Left ventricle myocardium inferior (tissue), 1 donor: ENCODE data around the gene LRRC1. TPM values are rescaled to one million over a fixed set of nuclear protein-coding genes. Genes with fewer than 3 reads are reported as not detected.
A peak's percentile ranks its signal among the peaks of the same experiment; 100 is the strongest.

ENCODE experiments used
- DNase-seq: peaks from one replicate; pipeline ENCODE4 v3.0.0-alpha.2; 2020
- H3K27ac ChIP-seq: fragments of 200-600 bp; replicated peaks from 2 replicates; pipeline ENCODE4 v1.8.0; 2021
- H3K27me3 ChIP-seq: fragments of 200-600 bp; 2 replicates; pipeline ENCODE4 v1.8.0; 2021; ENCODE audit warnings: low read depth
- H3K36me3 ChIP-seq: fragments of 200-600 bp; 2 replicates; pipeline ENCODE4 v1.8.0; 2021
- H3K4me1 ChIP-seq: fragments of 200-600 bp; 2 replicates; pipeline ENCODE4 v1.8.0; 2021
- H3K4me3 ChIP-seq: fragments of 200-600 bp; 2 replicates; pipeline ENCODE4 v1.8.0; 2021; ENCODE audit warnings: mild to moderate bottlenecking, moderate library complexity
- H3K9me3 ChIP-seq: fragments of 200-600 bp; replicated peaks from 2 replicates; pipeline ENCODE4 v1.8.0; 2021
- intact Hi-C: fragments of 100-400 bp; cut with micrococcal nuclease; formaldehyde crosslinking; loops from one replicate; pipeline ENCODE4 v1.11.0; 2022
- total RNA-seq: library from RNA; stranded (reverse); fragmentation: NEBNext Ultra II Directional; extraction: Animal tissue kit (Norgen Biotek cat#: 25700); gene quantifications from one replicate; pipeline ENCODE4 v1.2.1, GENCODE V29; 2021
- TF ChIP-seq, protein P1 (sequence below): fragments of 200-600 bp; IDR thresholded peaks from 2 replicates; pipeline ENCODE4 v1.8.0; 2021; ENCODE audit warnings: antibody characterized with exemption, mild to moderate bottlenecking, borderline replicate concordance
- donor health status: DM: no; HTN: yes; CAD: no; lungs with severe emphysema.

Gene LRRC1
- total RNA-seq, 1 donor from 2014 or later = 2.7 TPM

DNA sequence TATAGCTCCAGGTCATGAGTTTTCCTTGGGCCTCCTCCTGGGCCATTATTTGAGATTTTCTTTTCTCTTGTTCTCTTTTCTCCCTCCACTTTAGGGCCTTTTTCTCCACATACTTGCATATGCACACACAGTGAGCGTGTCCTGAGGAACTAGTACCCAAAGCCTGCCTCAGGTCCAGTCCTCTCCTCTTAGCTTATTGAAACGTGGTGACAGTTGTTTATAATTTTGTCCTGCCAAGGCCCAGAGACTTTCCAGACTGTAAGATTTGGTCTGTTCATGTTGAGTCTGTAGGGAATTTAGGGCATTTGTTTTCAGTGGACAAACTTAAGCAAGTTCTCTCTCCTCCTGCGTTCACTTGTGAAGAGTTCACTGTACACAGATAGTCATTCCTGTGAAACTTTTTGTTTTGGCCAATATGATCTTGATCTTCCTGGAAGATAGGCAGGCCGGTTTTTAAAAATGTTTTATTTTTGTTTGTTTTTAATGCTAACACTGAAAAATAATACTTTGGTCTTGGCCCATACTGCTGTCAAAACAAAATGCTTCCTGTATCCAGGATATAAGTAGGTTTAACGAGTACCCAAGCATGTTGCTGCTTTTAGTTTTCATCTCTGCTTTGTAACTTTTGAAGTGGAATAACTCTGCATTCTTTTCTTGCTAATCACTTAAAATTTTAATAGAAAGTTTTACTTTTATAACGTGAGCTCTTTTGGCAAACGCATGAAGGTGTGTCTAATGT lies 20.7 kb downstream of the LRRC1 start:
- TF ChIP-seq, protein P1, sequence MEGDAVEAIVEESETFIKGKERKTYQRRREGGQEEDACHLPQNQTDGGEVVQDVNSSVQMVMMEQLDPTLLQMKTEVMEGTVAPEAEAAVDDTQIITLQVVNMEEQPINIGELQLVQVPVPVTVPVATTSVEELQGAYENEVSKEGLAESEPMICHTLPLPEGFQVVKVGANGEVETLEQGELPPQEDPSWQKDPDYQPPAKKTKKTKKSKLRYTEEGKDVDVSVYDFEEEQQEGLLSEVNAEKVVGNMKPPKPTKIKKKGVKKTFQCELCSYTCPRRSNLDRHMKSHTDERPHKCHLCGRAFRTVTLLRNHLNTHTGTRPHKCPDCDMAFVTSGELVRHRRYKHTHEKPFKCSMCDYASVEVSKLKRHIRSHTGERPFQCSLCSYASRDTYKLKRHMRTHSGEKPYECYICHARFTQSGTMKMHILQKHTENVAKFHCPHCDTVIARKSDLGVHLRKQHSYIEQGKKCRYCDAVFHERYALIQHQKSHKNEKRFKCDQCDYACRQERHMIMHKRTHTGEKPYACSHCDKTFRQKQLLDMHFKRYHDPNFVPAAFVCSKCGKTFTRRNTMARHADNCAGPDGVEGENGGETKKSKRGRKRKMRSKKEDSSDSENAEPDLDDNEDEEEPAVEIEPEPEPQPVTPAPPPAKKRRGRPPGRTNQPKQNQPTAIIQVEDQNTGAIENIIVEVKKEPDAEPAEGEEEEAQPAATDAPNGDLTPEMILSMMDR = no peak
- Histone ChIP-seq H3K9me3 (no peaks in the 10 kb centered on the region), H3K27ac (peak overlapping the region; percentile 18), H3K36me3 (no peaks in the 10 kb centered on the region), H3K4me1 (peaks cover 32% of the 10 kb centered on the region), H3K4me3 (no peak overlapping the region), H3K27me3 (no peaks in the 10 kb centered on the region)
- DNase-seq = no peak
- intact Hi-C loops = no loop called here

DNA sequence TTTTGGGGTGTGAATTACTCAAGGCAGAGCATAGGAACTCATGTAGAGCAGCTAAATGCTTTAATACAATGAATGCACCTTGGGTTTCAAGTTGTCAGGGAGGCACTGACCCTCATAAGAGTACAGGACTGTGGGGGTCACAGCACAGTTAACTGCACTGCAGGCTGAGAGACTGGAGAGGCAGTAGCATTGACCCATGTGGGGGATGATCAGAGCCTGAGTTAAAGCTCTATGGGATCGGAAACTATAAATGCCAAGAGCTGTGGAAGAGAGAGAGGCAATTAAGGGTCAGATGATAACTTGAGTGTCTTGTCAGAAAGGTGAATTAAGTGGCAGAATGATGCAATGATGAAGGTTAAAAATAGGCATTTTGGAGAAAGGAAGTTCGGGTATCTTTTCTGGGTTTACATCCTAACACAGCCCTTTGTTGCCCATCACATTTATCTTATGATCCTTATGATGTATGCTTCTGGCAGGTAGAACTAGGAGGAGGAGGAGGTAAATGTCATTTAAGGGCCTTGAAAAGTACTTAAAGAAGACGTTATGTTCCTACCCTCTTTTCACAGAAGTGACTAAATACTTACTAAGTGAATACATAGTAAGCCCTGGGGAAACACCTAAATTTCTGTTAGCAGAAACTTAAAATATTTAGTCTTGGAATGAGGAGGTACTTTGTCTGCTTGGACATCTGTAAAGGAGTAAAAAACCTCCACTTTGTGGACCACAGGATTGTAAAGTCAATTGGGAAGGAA lies 24.2 kb downstream of the LRRC1 start:
- H3K36me3 ChIP-seq = no peaks in the 10 kb centered on the region
- TF ChIP-seq, protein P1 = no peak
- H3K27me3 ChIP-seq = no peaks in the 10 kb centered on the region
- H3K4me1 ChIP-seq = peaks cover 34% of the 10 kb centered on the region
- H3K27ac ChIP-seq = no peak overlapping the region
- intact Hi-C loops = no loop called here
- H3K4me3 ChIP-seq = no peak overlapping the region
- no peaks in the 10 kb centered on the region for H3K9me3 ChIP-seq
- DNase-seq = no peak

DNA sequence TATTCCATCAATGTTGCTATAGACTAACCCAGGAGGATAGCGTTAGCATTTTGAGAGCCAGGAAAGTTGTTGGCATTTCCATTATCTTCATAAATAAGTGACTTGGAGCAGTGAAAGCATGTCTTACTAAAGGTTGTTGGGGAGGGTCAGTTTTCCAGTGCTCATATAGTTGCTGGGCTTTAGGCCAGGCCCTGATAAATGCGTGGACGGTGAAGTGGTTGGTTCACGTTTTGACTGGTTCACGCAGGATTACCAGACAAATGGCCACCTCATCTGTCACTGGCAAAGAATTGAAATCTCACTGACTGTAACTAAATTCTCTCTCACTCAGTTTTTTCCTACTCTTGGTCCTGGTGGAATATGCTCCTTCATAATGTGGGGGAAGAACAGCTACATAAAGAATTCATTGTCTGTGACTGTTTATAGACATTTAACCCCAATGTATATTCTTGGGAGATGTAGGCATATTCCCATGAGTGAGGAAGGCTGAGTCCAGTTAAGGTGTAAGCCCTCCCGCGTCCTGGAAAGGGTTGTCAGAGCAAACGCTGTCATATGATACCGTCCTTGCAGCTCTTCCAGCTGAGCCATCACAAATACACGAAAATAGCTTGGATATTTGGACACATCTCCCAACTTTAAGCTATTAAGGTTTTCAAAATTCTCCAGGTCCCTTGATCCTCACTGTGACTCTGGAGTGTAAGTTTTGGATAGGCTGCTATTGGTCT lies 27.8 kb downstream of the LRRC1 start:
- peaks cover 26% of the 10 kb centered on the region for H3K4me1 ChIP-seq
- H3K36me3 ChIP-seq = no peaks in the 10 kb centered on the region
- intact Hi-C loops = no loop called here

DNA sequence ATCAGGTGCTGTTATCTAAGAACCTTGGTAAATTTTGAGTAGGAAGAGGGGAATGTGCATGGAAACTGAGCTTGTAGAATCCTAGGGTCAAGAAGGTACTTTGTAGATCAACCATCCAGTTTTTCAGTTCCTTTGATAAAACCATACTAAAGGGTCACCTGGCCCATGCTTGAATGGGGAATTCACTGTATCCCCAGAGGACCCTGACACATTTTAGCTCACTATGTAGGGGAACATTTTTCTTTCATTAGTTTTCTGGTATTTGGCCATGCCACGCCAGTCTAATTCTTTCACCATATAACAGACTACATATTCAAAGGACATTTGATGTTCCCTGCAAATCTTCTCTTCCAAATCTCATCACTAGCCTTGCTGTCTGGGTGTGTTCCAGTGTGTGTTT lies 29.9 kb downstream of the LRRC1 start:
- Histone ChIP-seq H3K4me3 (no peak overlapping the region), H3K27me3 (no peaks in the 10 kb centered on the region), H3K27ac (no peak overlapping the region), H3K4me1 (peaks cover 28% of the 10 kb centered on the region), H3K9me3 (no peaks in the 10 kb centered on the region), H3K36me3 (no peaks in the 10 kb centered on the region)
- intact Hi-C loops = no loop called here
- DNase-seq = no peak
- TF ChIP-seq, protein P1 = no peak

More for the DNA sequence above, 27.8 kb downstream of the LRRC1 start:
- H3K4me3 ChIP-seq = no peak overlapping the region
- no peaks in the 10 kb centered on the region for H3K27me3 ChIP-seq
- TF ChIP-seq, protein P1 = no peak
- DNase-seq = no peak
- no peak overlapping the region for H3K27ac ChIP-seq
- no peaks in the 10 kb centered on the region for H3K9me3 ChIP-seq

DNA sequence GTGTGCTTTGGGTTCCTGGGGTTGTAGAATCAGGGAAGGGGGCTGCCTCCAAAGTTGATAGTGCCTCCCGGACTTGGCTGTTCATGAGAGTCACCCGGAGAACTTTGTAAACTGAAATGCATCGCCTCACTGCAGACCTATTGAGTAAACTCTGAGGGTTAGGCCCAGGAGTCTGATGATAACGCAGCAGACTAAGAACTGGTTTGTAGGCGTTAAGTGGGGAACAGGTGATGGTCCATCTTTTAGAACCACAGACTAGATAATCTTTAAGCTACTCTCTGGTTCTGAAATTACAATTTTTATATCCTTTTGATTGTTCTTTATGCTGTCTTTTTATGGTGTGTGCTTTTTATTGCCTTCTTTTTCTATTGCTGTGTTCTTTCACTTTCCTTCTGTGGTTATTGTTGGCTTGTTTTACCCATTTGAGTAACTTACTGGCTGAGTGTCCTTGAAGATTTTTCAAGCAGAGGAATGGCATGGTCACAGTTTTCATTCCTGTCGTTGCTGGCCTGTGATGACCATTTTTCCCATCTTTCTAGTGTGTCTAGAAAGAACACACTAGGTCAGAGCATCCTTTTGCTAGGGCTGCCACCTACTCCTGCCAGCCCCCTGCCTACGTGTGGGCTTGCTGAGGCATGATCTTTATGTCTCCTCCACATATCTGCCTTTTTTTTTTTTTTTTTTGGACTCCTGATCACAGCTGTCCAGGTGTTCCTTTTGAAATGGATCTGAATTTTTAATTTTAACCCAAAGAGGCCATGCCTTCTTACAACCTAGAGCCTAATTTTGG lies 30.9 kb downstream of the LRRC1 start:
- TF ChIP-seq, protein P1 = no peak
- intact Hi-C loops = no loop called here
- Histone ChIP-seq H3K36me3 (no peaks in the 10 kb centered on the region), H3K4me1 (peaks cover 28% of the 10 kb centered on the region), H3K27ac (no peak overlapping the region), H3K9me3 (no peaks in the 10 kb centered on the region), H3K4me3 (no peak overlapping the region), H3K27me3 (no peaks in the 10 kb centered on the region)
- DNase-seq = no peak
